ENCODE measurements around the gene ARID3B. TPM values are rescaled to one million over a fixed set of nuclear protein-coding genes. Genes with fewer than 3 reads are reported as not detected.

The ARID3B gene
- total RNA-seq, result 5.1 TPM

GRCh38 chr15:74540761-74541493, at the start of gene ARID3B:
Gene ARID3B (plus strand): TSS chr15:74541220. CDS start chr15:74543937, 2,717 bp downstream.

GRCh38 chr15:74615508-74616365, 74.7 kb downstream of the ARID3B start, which contains the start of gene CLK3:
Gene CLK3 (plus strand): TSS chr15:74615836. CDS start chr15:74619197, 3,361 bp downstream.

Other genes starting within 250 kb of the ARID3B start
- gene CYP11A1, start 173.6 kb upstream of the ARID3B start, total RNA-seq, result 0.23 TPM
- gene SEMA7A, start 107.3 kb upstream of the ARID3B start, total RNA-seq, result 22.6 TPM
- gene UBL7, start 80.1 kb upstream of the ARID3B start, total RNA-seq, result 34.6 TPM
- gene CLK3, start 74.6 kb downstream of the ARID3B start, total RNA-seq, result 29.3 TPM
- 16.1 TPM for gene EDC3, start 154.8 kb downstream of the ARID3B start, total RNA-seq
- 0.23 TPM for gene CYP1A1, start 184.3 kb downstream of the ARID3B start, total RNA-seq
- gene CYP1A2, start 207.6 kb downstream of the ARID3B start, total RNA-seq, result not detected
- 37.4 TPM for gene CSK, start 240.9 kb downstream of the ARID3B start, total RNA-seq